HTR-8/SVneo (cell line): ENCODE measurements around the gene HLA-DRB5.
"Not testable (repeated sequence)": the region's sequence is repeated elsewhere in the genome, so short reads cannot be mapped to it uniquely, and the experiment has no call there.

Source experiments
- DNase-seq: peaks from one replicate; pipeline ENCODE4 v3.0.0; 2011; ENCODE audit warnings: low spot score, mixed read lengths; ENCODE audit not compliant: insufficient read length
- FAIRE-seq: peaks from 2 replicates; lab custom pipeline; 2011; peaks lifted over from hg19 to GRCh38; lab: Jason Lieb, UNC

The HLA-DRB5 gene

DNA sequence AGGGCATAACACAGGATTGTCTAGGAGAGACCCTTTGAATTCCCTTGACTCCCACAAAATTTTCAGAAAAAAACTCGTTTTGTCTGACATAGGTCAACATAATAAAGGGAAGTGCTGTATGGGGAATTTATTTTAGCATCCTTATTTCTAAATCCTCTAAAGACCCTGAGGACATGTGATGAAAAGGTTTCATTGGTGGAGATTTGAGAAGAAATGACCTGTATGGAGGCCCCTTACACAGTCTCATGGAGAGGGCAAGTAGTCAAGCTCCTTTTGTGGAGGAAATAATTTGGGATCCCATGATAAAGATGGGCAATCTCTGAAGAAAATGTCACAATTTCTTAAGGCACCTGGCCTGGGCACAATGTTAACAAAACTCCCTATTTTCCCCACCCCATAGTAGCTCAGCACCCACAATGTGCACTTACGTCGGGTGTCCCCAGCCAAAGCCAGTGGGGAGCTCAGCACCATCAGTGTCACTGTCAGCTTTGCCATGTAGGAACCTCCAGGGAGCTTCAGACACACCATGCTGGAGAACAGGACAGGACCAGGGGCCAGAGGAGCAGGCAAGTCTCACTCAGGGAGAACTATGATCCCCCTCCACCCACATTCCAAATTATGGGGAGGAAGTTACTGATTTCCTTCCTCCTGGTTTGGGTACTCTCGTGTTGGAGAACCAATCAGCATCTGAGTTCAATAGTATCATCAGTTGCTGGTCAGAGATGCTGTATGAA lies at the start of gene HLA-DRB5:
Gene HLA-DRB5, minus strand, starts transcription at position 591 of the 734 bp plus-strand sequence. Its CDS starts 63 bp downstream, at position 528.
- DNase-seq, result no peak
- no peak for FAIRE-seq

DNA sequence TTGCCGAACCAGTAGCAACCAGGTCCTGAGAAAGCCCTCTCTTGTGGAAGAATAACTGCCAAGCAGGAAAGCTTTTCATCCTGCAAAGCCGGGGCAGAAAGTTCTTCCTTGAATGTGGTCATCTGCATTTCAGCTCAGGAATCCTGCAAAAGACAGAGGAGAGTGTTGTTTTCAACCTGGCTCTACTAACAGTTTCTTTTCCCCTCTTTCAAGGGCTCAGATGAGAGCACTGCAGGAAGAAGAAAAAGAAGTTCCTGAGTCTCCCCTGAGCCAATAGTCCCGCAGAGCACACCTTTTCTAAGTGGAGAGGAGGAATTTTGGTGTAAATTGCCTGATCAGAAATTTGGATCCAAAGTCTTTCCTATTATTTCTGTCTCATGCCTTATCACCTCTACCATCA lies 48.9 kb upstream of the HLA-DRB5 start:
- FAIRE-seq (no peak), DNase-seq (no peak)

DNA sequence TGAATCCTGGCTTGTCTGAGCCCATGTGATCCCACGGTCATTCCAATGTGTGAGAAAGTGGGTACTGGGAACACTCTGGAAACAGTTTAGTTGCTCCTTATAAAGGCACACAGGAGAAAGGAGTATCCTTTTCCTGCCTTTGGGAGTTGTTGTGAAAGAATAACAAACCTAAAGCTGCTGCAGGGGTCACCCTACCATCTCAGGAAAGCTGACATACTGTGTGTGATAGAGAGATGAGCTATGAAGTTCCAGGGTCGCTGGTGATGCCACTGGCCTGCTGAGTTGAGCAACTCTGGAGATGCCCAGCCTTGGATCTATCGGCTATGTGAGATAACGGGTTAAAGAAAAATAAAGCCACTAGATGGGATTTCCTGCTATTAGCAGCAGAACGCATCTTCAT lies 47.4 kb upstream of the HLA-DRB5 start:
- not testable (repeated sequence) for FAIRE-seq, DNase-seq

DNA sequence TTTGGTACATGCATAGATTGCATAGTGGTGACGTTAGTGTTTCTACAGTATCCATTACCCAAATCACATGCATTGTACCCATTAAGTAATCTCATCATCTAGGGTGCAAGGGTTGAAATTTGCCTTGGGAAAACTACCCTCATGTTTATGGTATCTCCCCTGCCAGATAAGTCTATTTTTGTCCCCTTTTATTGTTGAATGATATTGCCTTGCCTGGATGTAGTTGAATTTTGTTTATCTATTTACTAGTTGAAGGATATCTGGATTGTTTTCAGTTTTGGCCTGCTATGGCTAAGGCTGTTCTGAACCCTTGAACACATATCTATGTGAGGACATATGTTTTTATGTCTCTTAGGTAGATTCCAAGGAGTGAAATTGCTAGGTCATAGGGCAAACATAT lies 46.2 kb upstream of the HLA-DRB5 start:
- FAIRE-seq, result no peak

DNA sequence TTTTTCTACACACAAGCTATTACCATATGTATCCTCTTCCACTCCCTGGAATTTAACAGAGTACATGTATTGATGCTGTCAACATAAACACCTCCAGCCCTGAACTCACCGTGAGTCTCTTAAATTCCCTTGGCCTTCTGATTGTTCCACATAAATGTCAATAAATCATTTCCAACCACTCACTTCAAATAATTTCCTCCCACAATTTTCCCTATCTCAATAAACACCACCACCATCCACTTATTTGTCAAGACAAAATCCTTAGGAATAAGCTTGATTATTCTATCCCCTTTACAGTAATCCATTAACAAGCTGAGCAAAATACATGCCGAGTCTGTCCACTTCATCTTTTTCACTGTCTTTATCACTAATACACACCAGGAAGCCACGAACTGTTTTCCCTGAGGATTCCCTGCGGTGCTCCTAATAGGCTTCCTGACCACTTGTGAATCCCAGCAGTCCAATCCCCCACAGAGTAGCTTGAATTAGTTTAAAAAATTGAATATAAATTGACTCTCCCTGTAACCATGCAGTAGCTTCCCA lies 40.3 kb upstream of the HLA-DRB5 start:
- DNase-seq (no peak), FAIRE-seq (no peak)

More for the DNA sequence above, 46.2 kb upstream of the HLA-DRB5 start:
- DNase-seq, result no peak

DNA sequence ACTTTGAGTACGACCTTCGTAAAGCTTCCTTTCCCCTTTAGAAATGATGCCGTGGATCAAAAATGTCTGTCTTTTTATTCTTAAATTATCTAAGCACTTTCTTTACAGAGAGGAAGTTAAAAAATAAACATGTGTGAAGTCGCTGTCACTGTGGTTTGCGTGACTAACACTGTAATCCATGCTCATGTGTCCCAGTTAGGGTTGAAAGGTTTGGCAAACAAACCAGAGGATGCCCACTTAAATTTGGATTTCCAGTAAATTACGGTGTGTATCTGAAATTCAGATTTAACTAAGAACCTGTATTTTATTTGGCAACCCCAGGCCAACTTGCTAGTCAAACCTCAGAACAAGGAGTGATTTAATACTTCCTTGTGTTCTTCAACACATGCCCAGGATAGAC lies 38.5 kb upstream of the HLA-DRB5 start:
- DNase-seq (no peak), FAIRE-seq (no peak)

DNA sequence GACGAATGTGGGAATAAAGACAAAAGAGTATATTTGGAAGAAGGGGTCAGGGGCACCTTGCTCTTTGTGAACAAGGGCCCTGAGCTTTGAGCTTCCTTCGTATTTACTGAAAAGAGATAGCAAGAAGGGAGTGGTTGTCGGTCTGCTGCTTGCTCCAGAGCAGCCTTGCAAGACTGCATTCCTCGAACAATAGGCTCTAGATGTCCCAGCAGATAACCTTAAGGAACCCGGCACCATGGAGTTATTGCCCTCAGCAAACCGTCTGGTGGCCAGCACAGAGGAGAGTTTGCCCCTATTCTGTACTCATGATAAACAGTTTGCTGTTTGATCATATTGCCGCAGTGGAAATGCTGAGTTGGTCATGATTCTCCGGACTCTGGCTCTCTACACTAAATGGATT lies 36.9 kb upstream of the HLA-DRB5 start:
- FAIRE-seq (no peak), DNase-seq (no peak)

DNA sequence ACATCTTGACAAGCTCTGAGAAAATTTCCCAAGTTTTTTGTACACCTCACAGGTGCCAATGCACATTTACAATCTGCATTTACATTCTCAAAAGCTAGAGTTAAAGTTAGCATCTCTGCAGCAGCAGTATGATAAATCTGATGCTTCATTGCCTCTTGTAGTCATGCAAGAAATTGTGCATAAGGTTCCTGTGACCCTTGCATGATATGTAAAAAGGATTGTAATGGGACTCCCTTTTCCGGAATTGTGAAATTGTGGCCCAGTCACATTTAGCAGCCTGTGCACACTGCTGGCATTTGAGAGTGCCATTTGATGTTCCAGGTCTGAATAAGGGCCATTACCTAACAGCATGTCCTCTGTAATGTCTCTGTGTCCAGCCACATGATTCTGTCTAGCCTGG lies 35.4 kb upstream of the HLA-DRB5 start:
- DNase-seq (no peak), FAIRE-seq (no peak)

DNA sequence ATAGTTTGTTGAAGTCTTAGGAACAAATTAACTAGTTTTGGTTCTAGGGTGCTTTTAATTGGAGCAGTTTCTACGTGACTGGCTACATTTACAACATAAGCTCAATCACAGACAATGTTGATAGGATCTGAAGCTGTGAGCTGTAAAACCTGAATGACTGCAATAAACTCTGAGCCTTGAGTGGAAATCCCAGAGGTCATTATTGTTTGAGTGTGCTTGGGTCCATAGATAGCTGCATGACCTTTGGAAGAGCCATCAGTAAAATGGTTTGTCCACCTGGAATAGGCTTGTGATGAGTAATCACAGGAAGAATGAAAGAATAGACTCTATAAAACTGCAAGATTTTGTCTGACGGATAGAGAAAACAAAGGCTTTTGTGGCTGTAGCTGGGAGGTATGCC lies 32.9 kb upstream of the HLA-DRB5 start:
- FAIRE-seq, result no peak
- no peak for DNase-seq

DNA sequence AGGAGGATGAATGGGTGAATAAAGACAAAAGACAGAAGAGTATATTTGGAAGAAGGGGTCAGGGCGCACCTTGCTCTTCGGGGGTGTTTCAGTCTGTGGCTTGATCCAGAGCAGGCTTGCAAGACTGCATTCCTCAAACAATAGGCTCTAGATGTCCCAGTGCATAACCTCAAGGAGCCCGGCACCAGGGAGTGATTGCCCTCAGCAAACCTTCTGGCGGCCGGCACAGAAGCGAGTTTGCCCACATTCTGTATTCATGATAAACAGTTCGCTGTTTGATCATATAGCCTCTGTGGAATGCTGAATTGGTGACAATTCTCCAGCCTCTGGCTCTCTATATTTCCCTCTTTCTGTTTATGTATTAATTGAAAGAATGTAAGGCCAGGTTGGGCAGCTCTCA lies 29.7 kb upstream of the HLA-DRB5 start:
- no peak for DNase-seq
- no peak for FAIRE-seq

DNA sequence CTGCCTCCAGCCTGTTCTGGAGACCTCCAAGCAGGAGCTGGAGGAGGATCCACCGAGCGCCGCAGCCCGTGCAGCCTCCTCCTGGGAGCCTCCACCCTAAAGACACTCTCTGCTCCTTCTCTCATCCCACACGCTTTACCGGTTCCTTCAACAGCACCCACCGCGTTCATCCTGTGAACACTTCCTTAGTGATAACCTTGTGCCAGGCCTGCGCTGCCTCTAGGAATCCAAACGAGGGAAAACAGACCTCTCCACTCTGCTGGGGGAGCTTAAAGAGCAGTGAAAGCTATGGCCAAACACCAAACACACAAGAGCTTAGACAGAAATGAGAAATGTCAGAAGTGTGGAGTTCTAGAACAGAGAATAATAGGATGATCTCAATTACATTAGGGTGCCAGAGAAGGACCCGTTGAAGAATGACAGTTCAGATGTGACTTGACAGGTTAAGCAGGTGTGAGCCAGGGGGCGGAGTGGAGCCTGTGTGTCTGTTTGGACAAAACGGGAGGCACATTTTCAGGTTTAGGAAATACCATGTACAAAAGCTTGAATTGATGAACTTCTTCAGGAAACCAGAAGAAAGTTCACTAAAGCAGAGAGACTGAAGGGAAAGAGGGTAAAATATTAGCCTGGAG lies 28.5 kb upstream of the HLA-DRB5 start:
- FAIRE-seq, result no peak
- no peak for DNase-seq

DNA sequence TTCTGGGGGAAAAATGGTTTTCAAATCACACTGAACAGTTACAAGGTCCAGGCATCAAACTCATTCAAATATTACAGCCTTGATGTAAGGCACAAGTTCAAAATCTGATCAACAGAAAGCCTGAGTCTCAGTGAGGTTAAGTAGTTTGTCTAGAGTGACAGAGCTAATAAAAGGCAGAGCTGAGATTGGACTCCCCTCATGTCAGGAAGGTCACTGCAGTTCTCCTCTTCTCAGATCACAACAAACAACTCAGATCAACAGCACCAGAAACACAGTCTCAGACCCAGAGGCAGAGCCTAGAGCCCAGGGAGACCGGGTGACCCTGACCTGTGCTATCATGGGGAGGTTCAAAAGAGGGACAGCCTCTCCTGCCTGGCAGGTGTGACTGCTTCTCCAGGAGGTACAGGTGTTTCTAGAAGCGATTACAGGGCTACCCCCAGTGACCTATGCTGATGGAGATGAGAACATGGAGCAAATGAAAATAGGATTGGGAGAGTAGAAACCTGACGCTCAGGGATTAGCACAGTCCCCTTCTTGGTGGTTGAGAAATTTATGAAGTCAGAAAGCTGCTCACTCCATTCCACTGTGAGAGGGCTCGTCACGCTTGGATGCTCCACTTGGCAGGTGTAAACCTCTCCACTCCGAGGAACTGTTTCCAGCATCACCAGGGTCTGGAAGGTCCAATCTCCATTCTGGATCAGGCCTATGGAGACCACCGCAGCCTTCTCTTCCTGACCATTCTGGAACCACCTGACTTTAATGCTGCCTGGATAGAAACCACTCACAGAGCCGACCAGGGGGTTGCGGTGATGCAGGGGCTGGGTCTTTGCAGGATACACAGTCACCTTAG lies 24.3 kb upstream of the HLA-DRB5 start:
- DNase-seq (no peak), FAIRE-seq (no peak)

DNA sequence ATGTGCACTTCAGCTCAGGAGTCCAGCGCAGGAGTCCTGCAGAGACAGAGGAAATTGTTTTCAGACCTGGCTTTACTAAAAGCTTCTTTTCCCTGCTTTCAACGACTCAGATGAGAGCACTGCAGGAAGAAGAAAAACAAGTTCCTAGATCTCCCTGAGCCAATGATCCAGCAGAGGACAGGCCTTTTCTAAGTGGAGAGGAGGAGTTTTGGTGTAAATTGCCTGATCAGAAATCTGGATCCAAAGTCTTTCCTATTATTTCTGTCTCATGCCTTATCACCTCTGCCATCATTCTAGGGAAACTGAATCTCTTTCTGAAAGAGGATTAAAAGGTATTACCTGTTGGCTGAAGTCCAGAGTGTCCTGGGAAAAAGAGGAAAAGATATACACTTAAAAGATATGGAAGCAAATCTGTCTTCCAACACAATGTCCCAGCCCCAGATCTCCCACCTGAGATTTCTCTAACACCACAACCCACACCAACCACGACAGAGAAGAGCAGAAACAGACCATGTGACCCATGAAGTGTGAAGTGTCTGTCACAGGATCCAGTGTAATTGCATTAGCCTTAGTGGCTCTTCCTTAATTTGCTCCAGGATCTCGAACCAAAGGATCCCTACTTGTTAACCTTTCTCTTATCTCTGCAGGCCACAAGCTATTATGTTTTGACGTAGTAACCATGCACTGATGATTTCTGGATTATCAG lies 23.1 kb upstream of the HLA-DRB5 start:
- FAIRE-seq (no peak), DNase-seq (no peak)

DNA sequence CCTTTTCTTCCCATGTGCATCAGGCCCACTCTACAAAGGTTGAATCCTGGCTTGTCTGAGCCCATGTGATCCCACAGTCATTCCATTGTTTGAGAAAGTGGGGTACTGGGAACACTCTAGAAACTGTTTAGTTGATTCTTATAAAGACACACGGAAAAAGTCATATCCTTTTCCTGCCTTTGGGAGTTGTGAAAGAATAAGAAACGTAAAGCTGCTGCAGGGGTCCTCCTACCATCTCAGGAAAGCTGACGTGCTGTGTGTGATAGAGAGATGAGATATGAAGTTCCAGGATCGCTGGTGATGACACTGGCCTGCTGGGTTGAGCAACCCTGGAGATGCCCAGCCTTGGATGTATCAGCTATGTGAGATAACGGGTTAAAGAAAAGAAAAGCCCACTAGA lies 21.3 kb upstream of the HLA-DRB5 start:
- no peak for DNase-seq
- no peak for FAIRE-seq

DNA sequence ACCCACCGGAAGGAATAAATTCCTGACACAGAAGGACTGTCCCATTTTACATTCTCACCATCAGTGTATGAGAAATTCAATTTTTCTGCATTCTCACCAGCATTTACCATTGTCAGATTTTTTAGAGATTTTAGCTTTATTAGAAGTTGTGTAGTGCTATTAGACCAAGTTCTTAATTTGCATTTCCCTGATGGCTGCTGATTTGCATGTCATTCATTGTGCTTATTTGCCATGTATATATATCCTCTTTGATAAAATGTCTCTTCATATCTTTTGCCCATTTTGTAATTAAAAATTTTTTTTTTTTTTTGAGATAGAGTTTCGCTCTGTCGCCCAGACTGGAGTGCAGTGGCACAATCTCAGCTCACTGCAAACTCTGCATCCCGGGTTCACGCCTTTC lies 9.8 kb upstream of the HLA-DRB5 start:
- DNase-seq (no peak), FAIRE-seq (no peak)

DNA sequence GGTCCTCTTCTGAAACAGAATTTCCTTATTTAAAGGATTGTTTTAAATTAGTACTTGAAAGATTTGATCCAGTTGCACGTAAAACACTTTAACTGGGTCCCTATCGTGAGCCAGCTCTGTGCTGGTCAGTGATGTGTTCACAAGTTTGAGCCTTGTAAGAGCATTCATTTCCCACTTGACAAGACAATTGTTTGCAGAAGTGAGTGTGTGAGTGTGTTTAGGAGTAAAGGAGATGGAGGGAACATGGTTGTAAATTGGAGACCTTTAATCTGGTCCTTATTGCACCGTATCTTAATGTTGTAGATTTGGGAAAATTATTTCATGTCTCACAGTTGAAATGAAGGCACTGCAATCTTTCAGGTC lies 325 bp upstream of the HLA-DRB5 start:
- not testable (repeated sequence) for DNase-seq
- FAIRE-seq, result peak; percentile 49

DNA sequence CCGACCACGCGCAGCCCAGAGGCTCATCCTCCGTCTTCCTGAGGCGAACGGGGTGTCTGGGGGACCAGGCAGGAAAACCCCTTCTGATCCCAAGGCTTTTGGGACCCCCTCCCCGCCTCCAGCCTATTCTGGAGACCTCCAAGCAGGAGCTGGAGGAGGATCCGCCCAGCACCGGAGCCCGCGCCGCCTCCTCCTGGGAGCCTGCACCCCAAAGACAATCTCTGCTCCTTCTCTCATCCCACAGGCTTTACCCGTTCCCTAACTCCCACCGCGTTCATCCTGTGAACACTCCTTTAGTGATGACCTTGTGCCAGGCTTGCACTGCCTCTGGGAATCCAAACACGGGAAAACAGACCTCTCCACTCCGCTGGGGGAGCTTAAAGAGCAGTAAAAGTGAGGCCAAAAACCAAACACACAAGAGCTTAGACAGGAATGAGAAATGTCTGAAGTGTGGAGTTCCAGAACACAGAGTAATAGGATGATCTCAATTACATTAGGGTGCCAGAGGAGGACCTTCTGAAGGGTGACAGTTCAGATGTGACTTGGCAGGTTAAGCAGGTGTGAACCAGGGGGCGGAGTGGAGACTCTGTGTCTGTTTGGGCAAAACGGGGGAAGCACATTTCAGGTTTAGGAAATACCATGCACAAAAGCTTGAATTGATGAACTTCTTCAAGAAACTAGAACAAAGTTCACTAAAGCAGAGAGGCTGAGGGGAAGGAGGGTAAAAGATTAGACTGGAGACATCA lies 7.6 kb downstream of the HLA-DRB5 start:
- DNase-seq (no peak), FAIRE-seq (no peak)

DNA sequence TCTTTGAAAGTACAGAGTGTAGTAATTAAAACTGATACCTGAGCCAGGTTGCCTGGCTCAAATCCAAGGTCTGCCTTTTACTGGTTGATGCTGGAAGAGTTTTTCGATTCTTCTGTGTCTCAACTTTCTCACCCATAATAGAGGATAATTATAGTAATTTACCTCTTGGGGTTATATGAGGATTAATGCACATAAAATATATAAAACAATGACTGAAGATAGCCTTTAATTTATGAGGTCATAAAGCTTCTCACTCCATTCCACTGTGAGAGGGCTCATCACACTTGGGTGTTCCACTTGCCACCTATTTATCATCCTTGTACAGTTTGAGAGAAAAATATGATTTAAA lies 10.2 kb downstream of the HLA-DRB5 start:
- FAIRE-seq, result no peak
- no peak for DNase-seq

DNA sequence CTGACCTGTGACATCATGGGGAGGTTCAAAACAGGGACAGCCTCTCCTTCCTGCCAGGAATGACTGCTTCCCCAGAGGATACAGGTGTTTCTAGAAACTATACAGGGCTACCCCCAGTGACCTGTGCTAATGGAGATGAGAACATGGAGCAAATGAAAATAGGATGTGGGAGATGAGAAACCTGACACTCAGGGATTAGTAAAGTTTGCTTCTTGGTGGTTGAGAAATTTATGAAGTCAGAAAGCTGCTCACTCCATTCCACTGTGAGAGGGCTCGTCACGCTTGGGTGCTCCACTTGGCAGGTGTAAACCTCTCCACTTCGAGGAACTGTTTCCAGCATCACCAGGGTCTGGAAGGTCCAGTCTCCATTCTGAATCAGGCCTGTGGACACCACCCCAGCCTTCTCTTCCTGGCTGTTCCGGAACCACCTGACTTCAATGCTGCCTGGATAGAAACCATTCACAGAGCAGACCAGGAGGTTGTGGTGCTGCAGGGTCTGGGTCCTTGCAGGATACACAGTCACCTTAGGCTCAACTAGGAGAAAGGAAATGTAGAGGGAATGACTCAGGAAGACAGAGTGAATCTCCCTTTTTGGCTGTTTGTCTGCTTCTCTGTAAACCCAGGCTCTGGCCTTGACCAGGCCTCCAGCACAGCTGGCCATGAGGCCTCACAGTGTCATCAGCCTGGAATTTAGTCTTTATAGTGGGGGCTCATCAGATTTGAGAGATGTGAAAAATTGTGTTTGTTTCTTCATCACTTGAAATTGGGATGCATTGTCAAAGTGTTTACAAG lies 10.8 kb downstream of the HLA-DRB5 start:
- DNase-seq (no peak), FAIRE-seq (no peak)
